ENCODE data around the gene SRPK2.
A peak's percentile ranks its signal among the peaks of the same experiment; 100 is the strongest.
"Not testable (repeated sequence)": the region's sequence is repeated elsewhere in the genome, so short reads cannot be mapped to it uniquely, and the experiment has no call there.

SRPK2 gene

GRCh38 chr7:105260201-105260871, 128.4 kb downstream of the SRPK2 start:
- not testable (repeated sequence) for DNase-seq (ENCODE audit: low spot score in 2 of 2); H3K36me3 Mint-ChIP-seq (ENCODE audit: insufficient read depth); ATAC-seq (replicated peaks; ENCODE audit: extremely low read depth, poor library complexity, severe bottlenecking); H3K9me3 Mint-ChIP-seq; H3K27ac Mint-ChIP-seq (ENCODE audit: low read depth); H3K4me3 Mint-ChIP-seq; H3K27me3 Mint-ChIP-seq
- peaks cover 76% of the 10 kb centered on the region for H3K4me1 Mint-ChIP-seq

DNA sequence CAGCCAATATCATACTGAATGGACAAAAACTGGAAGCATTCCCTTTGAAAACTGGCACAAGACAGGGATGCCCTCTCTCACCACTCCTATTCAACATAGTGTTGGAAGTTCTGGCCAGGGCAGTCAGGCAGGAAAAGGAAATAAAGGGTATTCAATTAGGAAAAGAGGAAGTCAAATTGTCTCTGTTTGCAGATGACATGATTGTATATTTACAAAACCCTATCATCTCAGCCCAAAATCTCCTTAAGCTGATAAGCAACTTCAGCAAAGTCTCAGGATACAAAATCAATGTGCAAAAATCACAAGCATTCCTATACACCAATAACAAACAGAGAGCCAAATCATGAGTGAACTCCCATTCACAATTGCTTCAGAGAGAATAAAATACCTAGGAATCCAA, 129.8 kb downstream of the SRPK2 start:
- H3K27me3 Mint-ChIP-seq; H3K4me3 Mint-ChIP-seq; H3K36me3 Mint-ChIP-seq (ENCODE audit: insufficient read depth); DNase-seq (ENCODE audit: low spot score in 2 of 2); H3K9me3 Mint-ChIP-seq; H3K27ac Mint-ChIP-seq (ENCODE audit: low read depth); ATAC-seq (replicated peaks; ENCODE audit: extremely low read depth, poor library complexity, severe bottlenecking): not testable (repeated sequence)
- H3K4me1 Mint-ChIP-seq: peaks cover 66% of the 10 kb centered on the region

GRCh38 chr7:105257338-105257737, 131.4 kb downstream of the SRPK2 start:
- Mint-ChIP-seq H3K27ac (ENCODE audit: low read depth) (no peak overlapping the region), H3K4me1 (peaks cover 62% of the 10 kb centered on the region), H3K27me3 (no peaks in the 10 kb centered on the region), H3K36me3 (ENCODE audit: insufficient read depth) (peaks cover 4% of the 10 kb centered on the region), H3K4me3 (no peak overlapping the region), H3K9me3 (no peaks in the 10 kb centered on the region)
- DNase-seq (ENCODE audit: low spot score in 2 of 2) (no peak), ATAC-seq (replicated peaks; ENCODE audit: extremely low read depth, poor library complexity, severe bottlenecking) (no peak)

DNA sequence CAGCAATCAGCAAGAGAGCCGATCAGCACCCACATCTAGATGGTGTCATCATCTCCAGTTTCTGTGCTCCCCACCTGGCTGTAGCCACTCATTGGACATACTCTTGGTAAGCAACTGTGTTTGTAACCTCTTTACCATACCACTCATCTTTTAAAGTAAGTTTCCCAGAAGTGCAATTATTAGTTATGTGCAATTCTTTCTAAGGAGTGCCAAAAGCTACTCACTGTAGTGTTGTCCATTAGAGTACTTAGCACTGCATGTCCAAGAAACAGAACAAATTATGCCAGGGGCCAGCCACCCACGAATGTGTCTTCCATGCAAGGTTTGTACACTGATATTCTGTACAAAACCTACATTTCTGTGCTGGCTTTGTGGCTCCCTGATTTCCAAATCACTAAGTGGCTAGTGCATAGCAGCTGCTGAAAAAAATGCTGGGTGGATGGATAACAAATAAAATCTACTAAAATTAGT, 131.9 kb downstream of the SRPK2 start:
- no peak overlapping the region for H3K4me3 Mint-ChIP-seq
- ATAC-seq (replicated peaks; ENCODE audit: extremely low read depth, poor library complexity, severe bottlenecking) (no peak), DNase-seq (ENCODE audit: low spot score in 2 of 2) (no peak)
- H3K36me3 Mint-ChIP-seq (ENCODE audit: insufficient read depth): peaks cover 4% of the 10 kb centered on the region
- no peaks in the 10 kb centered on the region for H3K27me3 Mint-ChIP-seq
- peaks cover 65% of the 10 kb centered on the region for H3K4me1 Mint-ChIP-seq
- no peak overlapping the region for H3K27ac Mint-ChIP-seq (ENCODE audit: low read depth)
- no peaks in the 10 kb centered on the region for H3K9me3 Mint-ChIP-seq

GRCh38 chr7:105250706-105251105, 138.0 kb downstream of the SRPK2 start:
- Mint-ChIP-seq H3K4me1 (peaks cover 41% of the 10 kb centered on the region), H3K27ac (ENCODE audit: low read depth) (no peak overlapping the region), H3K27me3 (no peaks in the 10 kb centered on the region), H3K36me3 (ENCODE audit: insufficient read depth) (peaks cover 4% of the 10 kb centered on the region), H3K9me3 (no peaks in the 10 kb centered on the region), H3K4me3 (no peak overlapping the region)
- ATAC-seq (replicated peaks; ENCODE audit: extremely low read depth, poor library complexity, severe bottlenecking): no peak
- DNase-seq (ENCODE audit: low spot score in 2 of 2): no peak

GRCh38 chr7:105250239-105250638, 138.5 kb downstream of the SRPK2 start:
- Mint-ChIP-seq H3K4me3 (no peak overlapping the region), H3K27ac (ENCODE audit: low read depth) (no peak overlapping the region), H3K9me3 (no peaks in the 10 kb centered on the region), H3K27me3 (no peaks in the 10 kb centered on the region), H3K36me3 (ENCODE audit: insufficient read depth) (peaks cover 4% of the 10 kb centered on the region), H3K4me1 (peaks cover 38% of the 10 kb centered on the region)
- DNase-seq (ENCODE audit: low spot score in 2 of 2) (no peak), ATAC-seq (replicated peaks; ENCODE audit: extremely low read depth, poor library complexity, severe bottlenecking) (no peak)

- Mint-ChIP-seq H3K27ac (ENCODE audit: low read depth) (no peak overlapping the region), H3K4me1 (peaks cover 35% of the 10 kb centered on the region), H3K9me3 (no peaks in the 10 kb centered on the region), H3K36me3 (ENCODE audit: insufficient read depth) (peaks cover 4% of the 10 kb centered on the region), H3K27me3 (no peaks in the 10 kb centered on the region), H3K4me3 (no peak overlapping the region)
- no peak for DNase-seq (ENCODE audit: low spot score in 2 of 2)
- ATAC-seq (replicated peaks; ENCODE audit: extremely low read depth, poor library complexity, severe bottlenecking): no peak
Measured at GRCh38 chr7:105249216-105249615, 139.5 kb downstream of the SRPK2 start.

DNA sequence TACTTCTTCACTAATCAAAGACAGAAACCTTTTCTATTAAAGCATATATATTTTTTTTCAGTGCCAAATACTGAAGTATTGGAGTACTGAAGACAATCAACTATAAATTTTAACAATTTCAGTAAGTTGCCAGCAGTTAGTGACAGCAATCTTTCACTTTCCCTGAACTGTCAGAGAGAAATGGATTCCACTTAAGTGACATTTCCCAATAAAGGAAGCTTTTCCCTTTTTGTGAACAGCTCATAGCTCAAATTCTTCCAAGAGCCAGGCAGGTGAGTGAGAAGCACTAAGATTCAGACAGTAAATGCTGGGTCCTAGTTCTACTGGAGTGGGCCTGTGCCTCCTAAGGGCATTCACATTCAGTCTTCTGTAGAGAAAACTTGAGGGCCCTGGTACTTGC, 142.0 kb downstream of the SRPK2 start:
- Mint-ChIP-seq H3K27me3 (no peaks in the 10 kb centered on the region), H3K9me3 (no peaks in the 10 kb centered on the region), H3K27ac (ENCODE audit: low read depth) (peak overlapping the region; percentile 83), H3K4me1 (peaks cover 35% of the 10 kb centered on the region), H3K4me3 (no peak overlapping the region), H3K36me3 (ENCODE audit: insufficient read depth) (peaks cover 5% of the 10 kb centered on the region)
- DNase-seq (ENCODE audit: low spot score in 2 of 2) (no peak), ATAC-seq (replicated peaks; ENCODE audit: extremely low read depth, poor library complexity, severe bottlenecking) (no peak)

DNA sequence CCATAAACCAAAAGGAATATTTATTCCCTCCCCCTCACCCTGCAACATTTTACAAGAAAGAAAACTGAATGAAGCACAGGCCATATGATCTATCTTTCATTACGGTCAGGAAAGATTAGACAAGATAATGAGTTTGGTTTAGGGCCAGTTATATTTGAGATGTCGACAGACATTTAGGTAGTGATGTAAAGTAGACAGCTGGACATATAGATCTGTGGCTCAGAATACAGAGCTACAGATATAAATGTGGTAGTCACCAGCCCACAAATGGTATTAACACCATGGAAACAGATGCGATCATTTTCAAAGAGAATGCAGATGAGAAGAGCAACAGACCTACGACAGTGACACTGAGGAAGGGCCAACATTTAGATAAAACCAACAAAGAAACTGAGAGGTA, 142.5 kb downstream of the SRPK2 start:
- DNase-seq (ENCODE audit: low spot score in 2 of 2): no peak
- H3K4me3 Mint-ChIP-seq: no peak overlapping the region
- no peaks in the 10 kb centered on the region for H3K9me3 Mint-ChIP-seq
- no peaks in the 10 kb centered on the region for H3K27me3 Mint-ChIP-seq
- no peak for ATAC-seq (replicated peaks; ENCODE audit: extremely low read depth, poor library complexity, severe bottlenecking)
- no peak overlapping the region for H3K27ac Mint-ChIP-seq (ENCODE audit: low read depth)
- H3K36me3 Mint-ChIP-seq (ENCODE audit: insufficient read depth): peaks cover 7% of the 10 kb centered on the region
- peaks cover 35% of the 10 kb centered on the region for H3K4me1 Mint-ChIP-seq

DNA sequence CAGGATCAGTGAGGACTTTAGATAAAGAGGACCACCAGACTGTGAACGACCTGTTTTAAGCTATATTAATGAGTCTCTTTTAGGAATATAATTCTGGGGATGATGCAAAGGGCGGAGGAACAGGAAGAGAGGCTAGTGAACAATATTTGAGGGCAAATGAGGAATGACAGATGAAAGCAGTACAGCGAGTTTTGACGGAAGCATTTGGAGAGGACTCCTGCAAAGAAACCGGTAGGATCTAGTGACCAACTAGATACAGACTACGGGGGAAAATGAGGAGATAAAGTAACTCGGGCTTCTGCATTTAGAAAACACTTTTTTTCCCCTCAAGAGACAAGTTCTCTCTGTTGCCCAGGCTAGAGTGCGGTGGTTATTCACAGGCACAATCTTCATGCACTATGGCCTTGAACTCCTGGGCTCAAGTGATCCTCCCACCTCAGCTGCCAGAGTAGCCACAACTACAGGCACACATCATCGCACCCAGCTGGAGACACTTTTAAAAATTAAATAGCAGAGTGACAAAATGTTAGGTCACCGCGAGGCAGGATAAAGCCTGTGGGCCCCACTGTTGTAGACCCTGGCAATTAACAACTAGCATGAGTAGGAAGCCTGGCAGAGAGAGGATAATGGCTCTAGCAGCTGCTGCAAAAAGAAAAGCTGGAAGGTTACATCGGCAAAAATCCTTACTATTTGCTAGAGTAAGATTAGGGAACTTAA, 143.2 kb downstream of the SRPK2 start:
- DNase-seq (ENCODE audit: low spot score in 2 of 2) (no peak), ATAC-seq (replicated peaks; ENCODE audit: extremely low read depth, poor library complexity, severe bottlenecking) (no peak)
- H3K4me1 Mint-ChIP-seq: peaks cover 35% of the 10 kb centered on the region

GRCh38 chr7:105244594-105244993, 144.1 kb downstream of the SRPK2 start:
- no peaks in the 10 kb centered on the region for H3K27me3 Mint-ChIP-seq
- ATAC-seq (replicated peaks; ENCODE audit: extremely low read depth, poor library complexity, severe bottlenecking) (no peak), DNase-seq (ENCODE audit: low spot score in 2 of 2) (no peak)
- H3K4me1 Mint-ChIP-seq: peaks cover 44% of the 10 kb centered on the region
- H3K27ac Mint-ChIP-seq (ENCODE audit: low read depth): no peak overlapping the region
- H3K4me3 Mint-ChIP-seq: no peak overlapping the region
- H3K36me3 Mint-ChIP-seq (ENCODE audit: insufficient read depth): peaks cover 7% of the 10 kb centered on the region
- no peaks in the 10 kb centered on the region for H3K9me3 Mint-ChIP-seq

More for the DNA sequence above, 143.2 kb downstream of the SRPK2 start:
- H3K36me3 Mint-ChIP-seq (ENCODE audit: insufficient read depth): peaks cover 7% of the 10 kb centered on the region
- H3K27me3 Mint-ChIP-seq: no peaks in the 10 kb centered on the region
- H3K27ac Mint-ChIP-seq (ENCODE audit: low read depth): no peak overlapping the region
- no peak overlapping the region for H3K4me3 Mint-ChIP-seq
- no peaks in the 10 kb centered on the region for H3K9me3 Mint-ChIP-seq

DNA sequence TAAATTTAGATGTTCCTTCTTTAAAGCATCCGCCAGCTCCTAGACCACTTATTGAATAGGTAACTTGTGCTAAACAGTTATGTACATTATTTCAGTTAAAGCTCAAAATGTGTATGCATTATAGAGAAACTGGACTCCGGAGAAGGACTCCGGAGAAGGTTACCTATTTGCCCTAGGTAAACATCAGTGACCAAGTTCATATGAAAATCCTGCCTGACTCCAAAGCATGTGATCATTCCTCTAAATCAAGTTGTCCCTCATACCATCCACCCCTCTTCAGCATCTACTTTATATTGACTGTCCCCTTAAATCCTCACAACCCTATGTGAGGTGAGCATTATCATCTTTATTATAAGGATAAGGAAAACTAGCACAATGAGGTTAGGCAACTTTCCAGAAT, 147.5 kb downstream of the SRPK2 start:
- Mint-ChIP-seq H3K4me3 (no peak overlapping the region), H3K36me3 (ENCODE audit: insufficient read depth) (peaks cover 7% of the 10 kb centered on the region), H3K4me1 (peaks cover 66% of the 10 kb centered on the region), H3K27me3 (no peaks in the 10 kb centered on the region), H3K27ac (ENCODE audit: low read depth) (no peak overlapping the region), H3K9me3 (no peaks in the 10 kb centered on the region)
- DNase-seq (ENCODE audit: low spot score in 2 of 2) (no peak), ATAC-seq (replicated peaks; ENCODE audit: extremely low read depth, poor library complexity, severe bottlenecking) (no peak)

DNA sequence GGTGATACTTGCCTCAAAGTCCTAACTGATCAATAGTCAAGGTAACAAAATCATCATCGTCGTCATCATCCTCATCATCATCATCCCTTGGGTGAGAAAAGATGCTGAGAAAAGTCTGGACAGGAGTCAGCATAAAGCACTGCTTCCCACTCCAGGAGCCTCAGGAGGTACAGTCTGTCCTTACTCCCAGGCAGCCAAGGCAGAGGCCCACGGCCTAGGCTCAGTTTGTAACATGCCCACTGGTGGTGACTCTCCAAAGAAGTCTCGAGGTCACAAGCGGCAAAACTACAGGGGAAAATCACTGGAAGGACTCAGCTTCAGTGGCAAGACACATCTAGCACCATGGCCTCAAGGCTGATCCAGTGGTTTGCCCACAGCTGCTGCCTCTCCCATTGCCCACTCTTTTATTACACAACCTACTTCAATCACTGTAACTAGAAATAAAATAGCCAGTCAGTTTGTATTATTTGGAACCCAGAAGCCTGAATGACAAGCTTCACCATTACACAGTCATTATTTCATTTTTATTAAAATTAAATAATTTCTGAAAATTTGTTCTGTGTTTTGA, 150.4 kb downstream of the SRPK2 start:
- H3K36me3 Mint-ChIP-seq (ENCODE audit: insufficient read depth): peaks cover 7% of the 10 kb centered on the region
- H3K27me3 Mint-ChIP-seq: no peaks in the 10 kb centered on the region
- DNase-seq (ENCODE audit: low spot score in 2 of 2): no peak
- H3K9me3 Mint-ChIP-seq: no peaks in the 10 kb centered on the region
- no peak for ATAC-seq (replicated peaks; ENCODE audit: extremely low read depth, poor library complexity, severe bottlenecking)
- no peak overlapping the region for H3K4me3 Mint-ChIP-seq
- no peak overlapping the region for H3K27ac Mint-ChIP-seq (ENCODE audit: low read depth)
- peaks cover 74% of the 10 kb centered on the region for H3K4me1 Mint-ChIP-seq
